Measurements from ENCODE around the gene CLCN4.

CLCN4 gene

GRCh38 chrX:10133980-10134676, 22.6 kb upstream of the CLCN4 start:
- no peak for DNase-seq

GRCh38 chrX:10134921-10135320, 21.9 kb upstream of the CLCN4 start:
- no peak for DNase-seq

GRCh38 chrX:10135561-10136399, 21.0 kb upstream of the CLCN4 start:
- DNase-seq = no peak

GRCh38 chrX:10138726-10139125, 18.0 kb upstream of the CLCN4 start:
- no peak for DNase-seq

- no peak for DNase-seq
Measured at GRCh38 chrX:10140264-10140663, 16.5 kb upstream of the CLCN4 start.

GRCh38 chrX:10142041-10142599, 14.7 kb upstream of the CLCN4 start:
- DNase-seq = no peak

- no peak for DNase-seq
Measured at GRCh38 chrX:10143071-10143983, 13.4 kb upstream of the CLCN4 start.

GRCh38 chrX:10146346-10146745, 10.4 kb upstream of the CLCN4 start:
- DNase-seq = no peak

GRCh38 chrX:10152086-10152485, 4.7 kb upstream of the CLCN4 start:
- no peak for DNase-seq

GRCh38 chrX:10155137-10155536, 1.6 kb upstream of the CLCN4 start:
- DNase-seq = no peak

GRCh38 chrX:10157032-10157341, 212 bp downstream of the CLCN4 start:
- no peak for DNase-seq

GRCh38 chrX:10157543-10157942, 768 bp downstream of the CLCN4 start:
- DNase-seq = no peak

GRCh38 chrX:10158279-10159144, 1.7 kb downstream of the CLCN4 start:
- no peak for DNase-seq

GRCh38 chrX:10159145-10159468, 2.3 kb downstream of the CLCN4 start:
- DNase-seq = no peak

- DNase-seq = no peak
Measured at GRCh38 chrX:10160211-10160610, 3.4 kb downstream of the CLCN4 start.

GRCh38 chrX:10163031-10163430, 6.3 kb downstream of the CLCN4 start:
- no peak for DNase-seq

- DNase-seq = no peak
Measured at GRCh38 chrX:10164879-10165278, 8.1 kb downstream of the CLCN4 start.

- DNase-seq = no peak
Measured at GRCh38 chrX:10165580-10166247, 8.9 kb downstream of the CLCN4 start.

- DNase-seq = no peak
Measured at GRCh38 chrX:10166248-10166716, 9.5 kb downstream of the CLCN4 start.

- no peak for DNase-seq
Measured at GRCh38 chrX:10166731-10167151, 10.0 kb downstream of the CLCN4 start.

GRCh38 chrX:10167573-10167972, 10.8 kb downstream of the CLCN4 start:
- no peak for DNase-seq

GRCh38 chrX:10168226-10168625, 11.5 kb downstream of the CLCN4 start:
- no peak for DNase-seq

All from activated CD8-positive, alpha-beta memory T cell treated with anti-CD3 and anti-CD28 coated beads, Interleukin-2, amount 50 U/mL, for 48 hours (primary cell).